HG02884 (cell line): ENCODE measurements around the gene USP46.

Experiments used
- ATAC-seq: cut with Tn5 transposase; IDR thresholded peaks from one replicate; pipeline ENCODE4 v1.9.1; 2021; ENCODE audit warnings: mild to moderate bottlenecking, moderate library complexity; ENCODE audit not compliant: unreplicated experiment

USP46 gene

DNA sequence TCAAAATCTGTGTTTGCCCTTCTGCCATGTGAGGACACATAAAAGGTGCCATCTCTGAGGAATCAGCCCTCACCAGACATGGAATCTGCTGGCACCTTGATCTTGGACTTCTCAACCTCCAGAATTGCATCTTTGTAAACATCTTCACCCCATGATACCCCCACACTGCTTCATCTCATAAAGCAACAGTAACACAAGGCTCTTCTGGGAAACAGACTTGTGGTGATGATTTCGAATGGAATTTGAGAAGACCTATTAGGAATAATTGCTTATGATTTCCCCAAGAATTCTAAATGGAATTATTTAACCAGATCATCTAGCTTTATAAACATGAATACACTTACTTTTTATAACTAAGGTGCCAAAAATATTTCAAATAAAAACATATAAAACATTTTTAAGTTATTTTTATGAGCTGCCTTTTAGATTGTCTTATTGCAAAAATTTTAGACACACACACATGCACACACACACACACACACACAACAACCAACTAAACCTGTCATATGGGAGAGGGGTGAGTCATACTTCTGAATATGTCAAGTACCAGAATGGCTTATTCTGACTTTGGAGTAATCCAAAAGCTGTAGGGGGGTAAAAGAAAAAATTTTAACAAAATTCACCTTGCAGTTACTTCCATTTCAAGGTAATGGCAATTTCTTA lies 82.0 kb downstream of the USP46 start:
- no peak for ATAC-seq

DNA sequence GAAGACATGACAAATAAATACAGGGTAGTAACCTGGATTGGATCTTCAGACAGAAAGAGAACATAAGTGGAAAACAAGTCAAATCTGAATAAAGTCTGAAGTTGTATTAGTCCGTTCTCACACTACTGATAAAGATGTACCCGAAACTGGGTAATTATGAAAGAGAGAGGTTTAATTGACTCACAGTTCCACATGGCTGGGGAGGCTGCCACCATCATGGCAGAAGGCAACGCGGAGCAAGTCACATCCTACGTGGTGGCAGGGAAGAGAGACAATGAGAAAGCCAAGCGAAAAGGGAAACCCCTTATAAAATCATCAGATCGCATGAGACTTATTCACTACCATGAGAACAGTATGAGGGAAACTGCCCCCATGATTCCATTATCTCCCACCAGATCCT lies 82.8 kb downstream of the USP46 start:
- ATAC-seq = no peak

GRCh38 chr4:52575406-52575805 lies 83.7 kb downstream of the USP46 start:
- no peak for ATAC-seq

- no peak for ATAC-seq
These were observed 85.1 kb downstream of the USP46 start for GRCh38 chr4:52574036-52574435.

DNA sequence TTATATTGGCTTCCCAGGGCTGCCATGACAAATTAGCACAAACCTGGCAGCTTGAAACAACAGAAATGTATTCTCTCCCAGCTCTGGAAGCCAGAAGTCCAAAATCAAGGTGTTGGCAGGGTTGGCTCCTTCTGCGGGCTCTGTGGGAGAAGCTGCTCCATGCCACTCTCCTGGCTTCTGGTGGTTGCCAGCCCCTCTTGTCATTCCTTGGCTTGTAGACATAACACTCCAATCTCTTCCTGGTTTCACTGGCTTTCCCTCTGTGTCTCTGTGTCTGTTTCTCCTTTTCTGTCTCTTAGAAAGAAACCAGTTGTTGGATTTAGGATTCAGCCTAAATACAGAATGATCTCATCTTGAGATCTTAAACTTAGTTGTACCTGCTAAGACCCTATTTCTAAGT lies 85.5 kb downstream of the USP46 start:
- no peak for ATAC-seq

GRCh38 chr4:52572936-52573485 lies 86.1 kb downstream of the USP46 start:
- ATAC-seq = no peak

DNA sequence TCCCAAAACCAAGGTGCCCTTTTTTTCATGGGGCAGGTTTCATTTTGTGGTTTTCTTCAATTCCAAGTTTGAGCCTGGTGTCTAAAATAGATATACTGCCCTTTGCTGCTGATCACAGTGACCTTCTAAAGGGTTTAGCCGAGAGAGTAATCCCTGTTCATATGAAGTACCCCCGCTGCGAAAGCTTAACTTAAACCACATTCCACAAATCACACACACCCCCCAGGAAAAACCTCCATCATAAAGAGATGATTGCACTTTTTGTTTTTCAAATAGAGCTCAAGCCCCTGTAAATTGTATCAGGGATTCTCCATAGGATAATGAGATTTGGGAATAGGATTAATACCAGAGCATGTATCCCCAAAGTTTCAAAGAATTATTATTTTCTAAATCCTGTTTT lies 90.8 kb downstream of the USP46 start:
- ATAC-seq = no peak

- no peak for ATAC-seq
These were observed 92.7 kb downstream of the USP46 start for GRCh38 chr4:52566136-52567031.

DNA sequence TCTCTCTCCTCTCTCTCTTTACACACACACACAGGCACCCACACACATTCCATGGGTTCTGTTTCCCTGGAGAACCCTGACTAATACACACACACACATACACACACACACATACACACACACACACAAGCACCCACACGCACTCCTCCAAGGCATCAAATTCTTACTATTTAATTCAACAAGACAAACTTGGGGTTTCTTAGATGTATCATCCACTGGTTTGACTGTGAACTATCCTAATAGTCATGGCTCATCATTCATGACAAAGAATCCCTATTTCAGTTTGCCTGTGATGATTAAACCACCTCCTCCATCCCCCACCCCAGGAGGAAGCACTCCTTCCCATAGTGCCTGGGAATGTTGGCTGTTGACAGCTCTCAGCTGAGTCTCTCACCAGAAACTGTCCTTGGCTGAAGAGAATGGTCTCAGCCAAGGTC lies 98.2 kb downstream of the USP46 start:
- ATAC-seq = no peak

- no peak for ATAC-seq
These were observed 103.8 kb downstream of the USP46 start for GRCh38 chr4:52555356-52555716.

DNA sequence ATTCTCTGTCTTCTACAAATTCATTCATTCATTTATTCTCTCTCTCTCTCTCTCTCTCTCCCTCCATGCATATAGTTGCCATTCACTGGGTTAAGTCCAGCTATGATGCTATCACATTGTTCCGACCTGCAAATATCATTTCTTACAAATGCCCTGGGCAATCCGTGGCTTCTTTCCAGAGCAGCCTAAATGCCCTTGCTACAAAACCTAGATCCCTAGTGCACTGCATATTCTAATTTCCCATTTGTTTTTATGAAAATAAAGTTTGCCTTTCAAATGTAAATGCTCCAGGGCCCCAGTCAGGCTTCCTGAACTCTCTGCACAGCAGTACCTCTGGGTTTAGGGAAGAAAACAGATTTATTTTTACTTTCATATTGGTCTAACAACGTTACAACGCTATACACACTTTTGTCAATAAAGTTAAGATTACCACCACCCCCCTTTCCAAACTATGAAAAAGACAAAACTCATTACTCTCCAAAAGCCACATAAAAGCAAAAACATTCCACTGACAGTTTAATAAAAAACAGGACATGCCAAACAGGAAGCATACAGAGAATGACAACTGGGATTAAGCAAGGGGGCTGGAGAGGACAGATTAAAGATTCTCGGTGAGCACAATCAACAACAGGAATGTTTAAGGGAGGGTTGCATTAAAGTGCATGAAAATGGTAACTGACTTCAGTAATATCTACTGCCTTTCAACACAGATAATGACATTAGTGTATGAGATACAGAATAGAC lies 104.3 kb downstream of the USP46 start:
- no peak for ATAC-seq

- ATAC-seq = no peak
These were observed 106.3 kb downstream of the USP46 start for GRCh38 chr4:52552778-52553177.

- ATAC-seq = no peak
These were observed 107.6 kb downstream of the USP46 start for GRCh38 chr4:52551487-52551886.

DNA sequence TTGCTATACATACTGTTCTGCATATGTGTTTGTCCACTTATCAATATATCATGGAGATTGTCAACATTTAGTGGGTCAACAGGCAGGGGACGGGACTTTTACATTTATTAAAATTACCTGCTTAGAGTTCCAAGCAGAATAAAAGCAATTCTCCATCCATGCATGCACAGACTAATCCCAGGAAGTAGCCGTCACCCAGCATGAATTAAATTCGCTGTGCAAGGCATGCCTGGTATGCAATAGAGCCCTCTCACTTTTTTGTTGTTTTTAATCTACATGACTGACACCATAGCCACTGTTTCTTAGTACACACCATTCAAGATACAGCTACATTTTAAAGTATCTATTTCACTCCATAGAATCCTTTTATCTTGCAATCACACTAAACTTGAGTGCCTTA lies 108.9 kb downstream of the USP46 start:
- no peak for ATAC-seq

- no peak for ATAC-seq
These were observed 110.1 kb downstream of the USP46 start for GRCh38 chr4:52548818-52549570.

DNA sequence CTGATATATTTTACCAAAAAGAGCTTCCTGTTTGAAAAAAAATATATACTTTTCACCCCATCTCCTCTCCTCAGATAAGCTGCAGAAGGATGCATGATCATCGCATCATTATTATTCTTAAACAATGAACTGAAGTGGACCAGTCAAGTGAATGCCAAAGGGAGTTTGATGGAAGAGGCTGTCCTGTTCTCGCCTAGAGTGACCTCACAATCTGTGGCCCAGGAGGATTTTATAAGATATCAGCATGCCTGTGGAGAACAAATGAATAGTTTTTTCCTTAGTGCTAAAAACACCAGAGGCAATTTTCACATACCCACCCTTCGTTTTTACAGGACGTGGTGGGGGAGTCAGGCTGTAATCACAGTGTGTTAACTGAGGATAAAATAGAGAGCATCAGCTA lies 112.7 kb downstream of the USP46 start:
- no peak for ATAC-seq

DNA sequence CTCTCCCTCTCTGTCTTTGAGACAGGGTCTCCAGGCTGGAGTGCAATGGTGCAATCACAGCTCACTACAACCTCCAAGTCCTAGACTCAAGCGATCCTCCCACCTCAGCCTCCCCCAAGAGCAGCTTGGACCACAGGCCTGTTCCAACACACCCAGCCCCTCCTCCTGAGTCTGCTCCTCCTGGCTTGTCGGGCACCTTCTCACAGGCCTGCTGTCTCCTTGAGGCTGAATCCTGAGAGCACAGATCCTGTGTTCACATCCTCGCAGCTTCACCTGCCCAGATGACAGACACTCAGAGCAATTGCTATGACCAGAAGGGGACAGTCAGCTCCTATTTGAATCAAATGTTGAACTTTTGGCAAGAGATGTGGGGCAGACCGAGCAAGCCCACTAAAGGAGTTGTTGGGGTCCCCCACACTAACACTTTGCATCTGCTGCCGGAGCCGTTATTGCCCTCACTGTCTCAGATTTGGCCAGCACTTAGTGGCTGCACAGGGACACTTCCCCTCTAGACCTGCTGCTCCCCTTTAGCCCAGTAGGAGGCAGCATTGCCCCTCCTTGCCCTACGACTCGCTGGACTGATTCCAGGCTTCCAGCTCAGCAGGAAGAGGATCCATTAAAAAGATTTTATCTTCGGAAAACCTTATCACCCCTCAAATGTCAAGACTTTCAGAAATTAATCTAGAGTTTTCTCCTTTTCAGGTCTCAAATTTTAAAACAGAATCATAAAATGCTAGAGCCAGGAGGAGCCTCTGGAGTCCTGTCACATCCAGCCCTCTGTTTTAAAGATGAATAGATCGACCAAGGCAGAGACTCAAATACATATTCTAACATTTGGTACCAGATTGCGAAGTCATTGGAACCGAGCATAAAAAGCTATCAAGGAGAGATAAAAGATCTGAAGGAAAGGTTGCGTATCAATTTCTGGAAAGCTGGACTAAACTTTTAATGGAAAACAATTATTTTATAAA lies 113.7 kb downstream of the USP46 start:
- peak; percentile 88 for ATAC-seq
